ENCODE data around the gene PDSS1. TPM values are rescaled to one million over a fixed set of nuclear protein-coding genes. Genes with fewer than 3 reads are reported as not detected.

Gene PDSS1
- total and polyA plus RNA-seq, 4 donors, result 8.3 to 16.8 (median 10.6) TPM

- ATAC-seq (ENCODE audit: insufficient read depth, low FRiP score) (no peak), DNase-seq (no peak)
- Histone ChIP-seq H3K9ac (ENCODE audit: insufficient read depth in 1 of 2, low read length in 2 of 2) (no peak overlapping the region), H3K36me3 (ENCODE audit: control insufficient read depth in 4 of 4, insufficient read depth in 4 of 4, low read length in 4 of 4) (no peaks in the 10 kb centered on the region), H3K9me3 (ENCODE audit: control insufficient read depth in 4 of 4, insufficient read depth in 3 of 4, low read length in 3 of 4) (peaks cover 0 to 5% (median 0%) of the 10 kb centered on the region in 4 donors), H3K27ac (ENCODE audit: low read depth in 1 of 2, low read length in 1 of 2) (no peak overlapping the region), H3K4me1 (ENCODE audit: control insufficient read depth in 5 of 5, insufficient read depth in 5 of 5, low read length in 5 of 5) (peaks cover 0 to 5% (median 0%) of the 10 kb centered on the region in 5 donors), H3K27me3 (ENCODE audit: control insufficient read depth in 3 of 3, insufficient read depth in 3 of 3, low read length in 2 of 3) (no peaks in the 10 kb centered on the region), H3K4me3 (no peak overlapping the region)
- WGBS, 2 donors, result 80 to 86% methylated on average over 7 of the region's 7 CpGs
- TF ChIP-seq CTCF (IDR thresholded peaks at IDR 0.05; ENCODE audit: control extremely low read depth, extremely low read depth), result no peak
Observed at GRCh38 chr10:26665080-26666048, 32.1 kb upstream of the PDSS1 start.

GRCh38 chr10:26675873-26676257 lies 21.6 kb upstream of the PDSS1 start:
- WGBS, 2 donors, result 89 to 95% methylated on average over 1 of the region's 1 CpG
- no peak overlapping the region for H3K27ac ChIP-seq (ENCODE audit: low read depth in 1 of 2, low read length in 1 of 2)
- no peaks in the 10 kb centered on the region for H3K27me3 ChIP-seq (ENCODE audit: control insufficient read depth in 3 of 3, insufficient read depth in 3 of 3, low read length in 2 of 3)
- no peak for DNase-seq
- no peak overlapping the region for H3K4me3 ChIP-seq
- no peaks in the 10 kb centered on the region for H3K4me1 ChIP-seq (ENCODE audit: control insufficient read depth in 5 of 5, insufficient read depth in 5 of 5, low read length in 5 of 5)
- H3K9me3 ChIP-seq (ENCODE audit: control insufficient read depth in 4 of 4, insufficient read depth in 3 of 4, low read length in 3 of 4), result no peaks in the 10 kb centered on the region
- ATAC-seq (ENCODE audit: insufficient read depth, low FRiP score), result no peak
- no peak overlapping the region for H3K9ac ChIP-seq (ENCODE audit: insufficient read depth in 1 of 2, low read length in 2 of 2)
- TF ChIP-seq CTCF (IDR thresholded peaks at IDR 0.05; ENCODE audit: control extremely low read depth, extremely low read depth), result no peak
- H3K36me3 ChIP-seq (ENCODE audit: control insufficient read depth in 4 of 4, insufficient read depth in 4 of 4, low read length in 4 of 4), result no peaks in the 10 kb centered on the region

- H3K4me1 ChIP-seq (ENCODE audit: control insufficient read depth in 5 of 5, insufficient read depth in 5 of 5, low read length in 5 of 5), result no peaks in the 10 kb centered on the region
Observed at GRCh38 chr10:26679588-26679987, 17.9 kb upstream of the PDSS1 start.

More at GRCh38 chr10:26679588-26679987, 17.9 kb upstream of the PDSS1 start:
- H3K36me3 ChIP-seq (ENCODE audit: control insufficient read depth in 4 of 4, insufficient read depth in 4 of 4, low read length in 4 of 4), result no peaks in the 10 kb centered on the region
- TF ChIP-seq CTCF (IDR thresholded peaks at IDR 0.05; ENCODE audit: control extremely low read depth, extremely low read depth), result no peak
- no peaks in the 10 kb centered on the region for H3K9me3 ChIP-seq (ENCODE audit: control insufficient read depth in 4 of 4, insufficient read depth in 3 of 4, low read length in 3 of 4)
- H3K27ac ChIP-seq (ENCODE audit: low read depth in 1 of 2, low read length in 1 of 2), result no peak overlapping the region
- DNase-seq (no peak), ATAC-seq (ENCODE audit: insufficient read depth, low FRiP score) (no peak)
- H3K9ac ChIP-seq (ENCODE audit: insufficient read depth in 1 of 2, low read length in 2 of 2), result no peak overlapping the region
- H3K4me3 ChIP-seq, result no peak overlapping the region
- no peaks in the 10 kb centered on the region for H3K27me3 ChIP-seq (ENCODE audit: control insufficient read depth in 3 of 3, insufficient read depth in 3 of 3, low read length in 2 of 3)
